ENCODE measurements around the gene KRT2.
A peak's percentile ranks its signal among the peaks of the same experiment; 100 is the strongest.

KRT2 gene

DNA sequence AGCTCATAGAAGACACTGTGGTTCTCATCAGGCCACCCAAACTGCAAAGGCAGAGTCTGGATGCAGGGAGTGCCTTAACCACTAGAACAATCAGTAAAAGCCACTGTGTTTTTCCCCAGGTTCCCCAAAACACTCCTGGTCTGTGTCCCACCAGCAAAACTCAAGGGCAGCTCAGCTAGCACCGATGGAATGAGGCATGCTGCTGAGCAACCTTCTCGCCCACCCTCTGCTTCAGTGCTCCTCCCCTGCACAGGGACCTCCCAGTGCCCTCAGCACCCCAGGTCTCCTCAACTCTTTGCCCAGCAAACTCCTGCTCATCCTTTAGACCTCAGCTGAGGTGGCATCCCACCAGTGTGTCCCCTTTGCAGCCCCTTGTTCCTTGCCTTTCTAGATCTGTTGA lies 47.4 kb upstream of the KRT2 start:
- ChIA-PET POLR2A (no interaction called here), CTCF (interaction anchor here (0.6 to 1.2 kb wide), 3 partner anchors 8 to 616 kb away, joined by 3 read pairs; no protein-coding TSS in a partner anchor)
- Histone ChIP-seq H3K9me3 (ENCODE audit: control insufficient read depth, insufficient read depth, low read depth, low read length) (no peaks in the 10 kb centered on the region), H3K27ac (ENCODE audit: extremely low read depth, low read depth, low read length) (no peak overlapping the region), H3K4me1 (ENCODE audit: control insufficient read depth, insufficient read depth, low read length) (no peaks in the 10 kb centered on the region), H3K4me3 (ENCODE audit: low read depth, low read length) (no peak overlapping the region), H3K36me3 (ENCODE audit: control insufficient read depth in 2 of 2, insufficient read depth in 1 of 2, low read length in 2 of 2) (no peaks in the 10 kb centered on the region)
- TF ChIP-seq, protein P1, sequence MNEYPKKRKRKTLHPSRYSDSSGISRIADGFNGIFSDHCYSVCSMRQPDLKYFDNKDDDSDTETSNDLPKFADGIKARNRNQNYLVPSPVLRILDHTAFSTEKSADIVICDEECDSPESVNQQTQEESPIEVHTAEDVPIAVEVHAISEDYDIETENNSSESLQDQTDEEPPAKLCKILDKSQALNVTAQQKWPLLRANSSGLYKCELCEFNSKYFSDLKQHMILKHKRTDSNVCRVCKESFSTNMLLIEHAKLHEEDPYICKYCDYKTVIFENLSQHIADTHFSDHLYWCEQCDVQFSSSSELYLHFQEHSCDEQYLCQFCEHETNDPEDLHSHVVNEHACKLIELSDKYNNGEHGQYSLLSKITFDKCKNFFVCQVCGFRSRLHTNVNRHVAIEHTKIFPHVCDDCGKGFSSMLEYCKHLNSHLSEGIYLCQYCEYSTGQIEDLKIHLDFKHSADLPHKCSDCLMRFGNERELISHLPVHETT (tag by site-specific recombination; IDR thresholded peaks at IDR 0.05) = no peak
- TF ChIP-seq SP3 (tag by site-specific recombination; IDR thresholded peaks at IDR 0.05) (no peak), ZNF785 (tag by site-specific recombination; IDR thresholded peaks at IDR 0.05) (no peak)

DNA sequence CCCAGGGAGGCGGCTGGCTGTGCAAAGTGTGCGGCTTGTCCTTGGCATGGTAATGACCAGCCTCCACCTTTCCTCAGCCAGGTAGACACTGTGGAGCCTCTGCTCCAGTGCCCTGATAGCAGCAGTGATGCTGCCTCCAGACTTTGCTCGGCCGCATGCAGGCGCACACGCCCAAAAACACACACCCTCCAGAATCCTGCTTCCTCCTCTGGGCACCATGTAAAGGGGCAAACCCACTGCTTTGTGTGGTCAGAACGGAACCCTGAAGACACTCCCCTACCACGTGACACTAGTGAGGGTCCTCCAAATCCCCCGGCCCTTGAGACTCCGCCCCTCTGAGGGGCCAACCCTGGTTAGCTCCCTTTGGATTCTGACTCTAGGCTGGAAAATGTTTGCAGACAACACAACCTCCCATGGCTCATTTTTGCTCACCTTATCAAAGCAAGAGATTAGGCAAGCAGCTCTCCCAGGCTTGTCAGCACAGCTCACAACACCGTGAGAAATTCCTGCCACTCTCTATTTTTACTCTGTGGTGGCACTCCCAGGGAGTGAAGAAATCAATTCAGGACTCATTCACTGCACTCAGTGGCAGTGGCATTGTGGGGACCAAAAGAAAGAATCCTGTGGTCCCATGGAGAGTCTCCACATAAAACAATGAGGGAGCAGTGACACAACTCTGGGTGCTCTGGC lies 46.8 kb upstream of the KRT2 start:
- no peak overlapping the region for H3K4me3 ChIP-seq (ENCODE audit: low read depth, low read length)
- H3K27ac ChIP-seq (ENCODE audit: extremely low read depth, low read depth, low read length) = no peak overlapping the region
- no peaks in the 10 kb centered on the region for H3K9me3 ChIP-seq (ENCODE audit: control insufficient read depth, insufficient read depth, low read depth, low read length)
- no peaks in the 10 kb centered on the region for H3K36me3 ChIP-seq (ENCODE audit: control insufficient read depth in 2 of 2, insufficient read depth in 1 of 2, low read length in 2 of 2)
- ChIA-PET POLR2A (no interaction called here), CTCF (interaction anchor here (0.6 to 1.2 kb wide), 3 partner anchors 8 to 616 kb away, joined by 3 read pairs; no protein-coding TSS in a partner anchor)
- no peaks in the 10 kb centered on the region for H3K4me1 ChIP-seq (ENCODE audit: control insufficient read depth, insufficient read depth, low read length)
- TF ChIP-seq, protein P2, sequence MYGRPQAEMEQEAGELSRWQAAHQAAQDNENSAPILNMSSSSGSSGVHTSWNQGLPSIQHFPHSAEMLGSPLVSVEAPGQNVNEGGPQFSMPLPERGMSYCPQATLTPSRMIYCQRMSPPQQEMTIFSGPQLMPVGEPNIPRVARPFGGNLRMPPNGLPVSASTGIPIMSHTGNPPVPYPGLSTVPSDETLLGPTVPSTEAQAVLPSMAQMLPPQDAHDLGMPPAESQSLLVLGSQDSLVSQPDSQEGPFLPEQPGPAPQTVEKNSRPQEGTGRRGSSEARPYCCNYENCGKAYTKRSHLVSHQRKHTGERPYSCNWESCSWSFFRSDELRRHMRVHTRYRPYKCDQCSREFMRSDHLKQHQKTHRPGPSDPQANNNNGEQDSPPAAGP (tag by site-specific recombination; IDR thresholded peaks at IDR 0.05) = no peak
- TF ChIP-seq KLF8 (tag by site-specific recombination; IDR thresholded peaks at IDR 0.05) = no peak
- no peak for TF ChIP-seq GLIS2 (tag by site-specific recombination; IDR thresholded peaks at IDR 0.05)
- TF ChIP-seq GLIS1 (tag by site-specific recombination; IDR thresholded peaks at IDR 0.05) = peak; percentile 74

DNA sequence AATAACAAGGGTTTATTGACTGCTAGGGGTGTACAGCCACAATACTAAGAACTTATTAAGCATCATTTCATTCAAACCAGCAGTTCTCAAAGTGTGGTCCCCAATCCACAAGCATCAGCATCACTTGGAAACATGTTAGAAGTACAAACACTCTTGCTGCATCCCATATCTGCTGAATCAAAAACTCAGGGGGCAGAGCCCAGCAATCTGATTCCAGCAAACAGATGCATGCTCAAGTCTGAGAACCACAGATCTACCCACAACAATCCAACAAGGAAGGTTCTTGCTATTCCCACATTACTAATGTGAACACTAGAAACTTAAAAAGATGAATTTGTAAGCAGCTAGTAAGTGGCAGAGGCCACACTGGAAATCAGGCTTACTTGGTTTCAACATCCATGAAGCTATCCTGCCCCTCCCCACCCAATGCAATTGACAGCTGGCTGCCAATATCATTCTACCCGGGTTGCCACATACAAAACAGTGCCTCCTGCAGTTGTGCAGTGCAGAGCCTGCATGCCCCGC lies 45.1 kb upstream of the KRT2 start:
- no peak overlapping the region for H3K4me3 ChIP-seq (ENCODE audit: low read depth, low read length)
- no peaks in the 10 kb centered on the region for H3K4me1 ChIP-seq (ENCODE audit: control insufficient read depth, insufficient read depth, low read length)
- ChIA-PET CTCF (interaction anchor here (1.1 kb wide), 1 partner anchor 283 kb away, joined by 3 read pairs; no protein-coding TSS in a partner anchor), POLR2A (no interaction called here)
- no peak overlapping the region for H3K27ac ChIP-seq (ENCODE audit: extremely low read depth, low read depth, low read length)
- no peak for TF ChIP-seq MZF1 (tag by site-specific recombination; IDR thresholded peaks at IDR 0.05; ENCODE audit: borderline replicate concordance)
- TF ChIP-seq, protein P3, sequence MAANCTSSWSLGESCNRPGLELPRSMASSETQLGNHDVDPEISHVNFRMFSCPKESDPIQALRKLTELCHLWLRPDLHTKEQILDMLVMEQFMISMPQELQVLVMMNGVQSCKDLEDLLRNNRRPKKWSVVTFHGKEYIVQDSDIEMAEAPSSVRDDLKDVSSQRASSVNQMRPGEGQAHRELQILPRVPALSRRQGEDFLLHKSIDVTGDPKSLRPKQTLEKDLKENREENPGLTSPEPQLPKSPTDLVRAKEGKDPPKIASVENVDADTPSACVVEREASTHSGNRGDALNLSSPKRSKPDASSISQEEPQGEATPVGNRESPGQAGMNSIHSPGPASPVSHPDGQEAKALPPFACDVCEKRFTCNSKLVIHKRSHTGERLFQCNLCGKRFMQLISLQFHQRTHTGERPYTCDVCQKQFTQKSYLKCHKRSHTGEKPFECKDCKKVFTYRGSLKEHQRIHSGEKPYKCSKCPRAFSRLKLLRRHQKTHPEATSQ (tag by site-specific recombination; IDR thresholded peaks at IDR 0.05) = no peak
- TF ChIP-seq SP3 (tag by site-specific recombination; IDR thresholded peaks at IDR 0.05) = no peak
- no peak for TF ChIP-seq ZNF514 (tag by site-specific recombination; IDR thresholded peaks at IDR 0.05)
- no peak for TF ChIP-seq ZNF843 (tag by site-specific recombination; IDR thresholded peaks at IDR 0.05)
- TF ChIP-seq ZNF24 (tag by site-specific recombination; IDR thresholded peaks at IDR 0.05) = no peak
- TF ChIP-seq ZNF555 (tag by site-specific recombination; conservative IDR thresholded peaks at IDR 0.05) = no peak
- no peak for TF ChIP-seq ZIC2 (tag by site-specific recombination; IDR thresholded peaks at IDR 0.05)
- TF ChIP-seq TRIM28 (IDR thresholded peaks at IDR 0.05; ENCODE audit: borderline replicate concordance, low read length) = no peak
- no peak for TF ChIP-seq ZNF747 (tag by site-specific recombination; IDR thresholded peaks at IDR 0.05)
- H3K36me3 ChIP-seq (ENCODE audit: control insufficient read depth in 2 of 2, insufficient read depth in 1 of 2, low read length in 2 of 2) = no peaks in the 10 kb centered on the region
- H3K9me3 ChIP-seq (ENCODE audit: control insufficient read depth, insufficient read depth, low read depth, low read length) = no peaks in the 10 kb centered on the region
